ENCODE results near the gene MORN3.

DNA sequence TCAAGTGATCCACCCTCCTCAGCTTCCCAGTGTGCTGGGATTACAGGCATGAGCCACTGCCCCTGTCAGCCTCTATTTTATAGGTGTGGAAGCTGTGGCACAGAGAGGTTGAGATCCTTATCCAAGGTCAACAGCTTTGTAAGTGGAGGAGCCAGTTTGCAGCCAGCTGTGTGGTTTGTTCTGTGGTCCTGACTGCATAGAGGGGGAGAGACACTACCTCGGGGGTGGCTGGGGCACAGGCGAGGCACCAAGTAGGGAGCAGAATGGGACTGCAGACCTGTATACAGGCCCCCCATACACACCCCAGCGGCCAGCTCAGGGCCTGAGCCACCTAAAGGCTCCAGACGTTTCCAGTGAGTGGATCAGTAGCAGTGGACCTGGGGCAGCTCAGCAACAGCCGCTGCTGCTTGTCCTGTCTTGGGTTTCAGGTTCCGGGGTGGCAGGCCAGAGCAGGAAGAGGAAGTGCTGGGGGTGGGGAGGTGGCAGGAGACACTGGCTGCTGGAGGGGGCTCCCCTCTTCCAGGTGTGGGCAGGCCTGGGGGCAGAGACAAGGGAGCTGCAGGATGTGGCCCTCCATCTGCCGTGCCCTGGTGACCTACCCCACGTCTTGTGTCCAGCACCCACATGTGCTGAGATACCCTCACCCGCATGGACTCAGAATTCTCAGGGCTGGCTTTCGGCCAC lies 32.1 kb downstream of the MORN3 start:
- no peak for TF ChIP-seq CBFB (IDR thresholded peaks at IDR 0.05; ENCODE audit: low read depth)
- TF ChIP-seq, protein P1, sequence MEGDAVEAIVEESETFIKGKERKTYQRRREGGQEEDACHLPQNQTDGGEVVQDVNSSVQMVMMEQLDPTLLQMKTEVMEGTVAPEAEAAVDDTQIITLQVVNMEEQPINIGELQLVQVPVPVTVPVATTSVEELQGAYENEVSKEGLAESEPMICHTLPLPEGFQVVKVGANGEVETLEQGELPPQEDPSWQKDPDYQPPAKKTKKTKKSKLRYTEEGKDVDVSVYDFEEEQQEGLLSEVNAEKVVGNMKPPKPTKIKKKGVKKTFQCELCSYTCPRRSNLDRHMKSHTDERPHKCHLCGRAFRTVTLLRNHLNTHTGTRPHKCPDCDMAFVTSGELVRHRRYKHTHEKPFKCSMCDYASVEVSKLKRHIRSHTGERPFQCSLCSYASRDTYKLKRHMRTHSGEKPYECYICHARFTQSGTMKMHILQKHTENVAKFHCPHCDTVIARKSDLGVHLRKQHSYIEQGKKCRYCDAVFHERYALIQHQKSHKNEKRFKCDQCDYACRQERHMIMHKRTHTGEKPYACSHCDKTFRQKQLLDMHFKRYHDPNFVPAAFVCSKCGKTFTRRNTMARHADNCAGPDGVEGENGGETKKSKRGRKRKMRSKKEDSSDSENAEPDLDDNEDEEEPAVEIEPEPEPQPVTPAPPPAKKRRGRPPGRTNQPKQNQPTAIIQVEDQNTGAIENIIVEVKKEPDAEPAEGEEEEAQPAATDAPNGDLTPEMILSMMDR (IDR thresholded peaks at IDR 0.05 in 2 of 3, conservative IDR thresholded peaks at IDR 0.05 in 1 of 3; ENCODE audit: control insufficient read depth in 2 of 3, extremely low read depth in 1 of 3, insufficient read depth in 1 of 3, low read depth in 3 of 3, low read length in 3 of 3) = no peak
- TF ChIP-seq NFYA (IDR thresholded peaks at IDR 0.05; ENCODE audit: borderline replicate concordance, low read depth, low read length) = no peak
